ENCODE results near the gene PSORS1C2.

PSORS1C2 gene

DNA sequence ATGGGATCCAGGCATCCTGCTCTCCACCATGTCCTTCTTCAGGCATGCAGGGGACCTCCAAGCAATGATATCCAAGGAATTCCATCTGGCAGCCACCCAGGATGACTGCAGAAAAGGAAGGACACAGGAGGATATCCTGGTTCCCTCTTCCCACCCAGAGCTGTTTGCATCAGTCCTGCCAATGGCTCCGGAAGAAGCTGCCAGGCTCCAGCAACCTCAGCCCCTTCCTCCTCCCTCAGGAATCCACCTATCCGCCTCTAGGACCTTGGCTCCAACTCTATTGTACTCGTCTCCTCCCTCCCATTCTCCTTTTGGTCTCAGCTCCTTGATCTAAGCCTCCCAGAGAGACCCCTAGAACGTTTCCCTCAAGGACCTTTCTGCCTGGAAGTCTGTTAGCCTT lies 733 bp upstream of the PSORS1C2 start:
- H3K36me3 ChIP-seq (ENCODE audit: control insufficient read depth, insufficient read depth, low read length): no peaks in the 10 kb centered on the region
- H3K27ac ChIP-seq: no peak overlapping the region
- no peak overlapping the region for H3K4me2 ChIP-seq (ENCODE audit: low read length)
- H2AFZ ChIP-seq: peak overlapping the region; percentile 5
- H3K9me3 ChIP-seq (ENCODE audit: control insufficient read depth, low read length): no peaks in the 10 kb centered on the region
- H3K4me1 ChIP-seq: no peaks in the 10 kb centered on the region
- no peaks in the 10 kb centered on the region for H3K27me3 ChIP-seq (ENCODE audit: control insufficient read depth, insufficient read depth, low read length)
- no peaks in the 10 kb centered on the region for H3K79me2 ChIP-seq
- no peak overlapping the region for H3K4me3 ChIP-seq (ENCODE audit: low read depth, low read length)
- H3K9ac ChIP-seq: no peak overlapping the region
- TF ChIP-seq, protein P1, sequence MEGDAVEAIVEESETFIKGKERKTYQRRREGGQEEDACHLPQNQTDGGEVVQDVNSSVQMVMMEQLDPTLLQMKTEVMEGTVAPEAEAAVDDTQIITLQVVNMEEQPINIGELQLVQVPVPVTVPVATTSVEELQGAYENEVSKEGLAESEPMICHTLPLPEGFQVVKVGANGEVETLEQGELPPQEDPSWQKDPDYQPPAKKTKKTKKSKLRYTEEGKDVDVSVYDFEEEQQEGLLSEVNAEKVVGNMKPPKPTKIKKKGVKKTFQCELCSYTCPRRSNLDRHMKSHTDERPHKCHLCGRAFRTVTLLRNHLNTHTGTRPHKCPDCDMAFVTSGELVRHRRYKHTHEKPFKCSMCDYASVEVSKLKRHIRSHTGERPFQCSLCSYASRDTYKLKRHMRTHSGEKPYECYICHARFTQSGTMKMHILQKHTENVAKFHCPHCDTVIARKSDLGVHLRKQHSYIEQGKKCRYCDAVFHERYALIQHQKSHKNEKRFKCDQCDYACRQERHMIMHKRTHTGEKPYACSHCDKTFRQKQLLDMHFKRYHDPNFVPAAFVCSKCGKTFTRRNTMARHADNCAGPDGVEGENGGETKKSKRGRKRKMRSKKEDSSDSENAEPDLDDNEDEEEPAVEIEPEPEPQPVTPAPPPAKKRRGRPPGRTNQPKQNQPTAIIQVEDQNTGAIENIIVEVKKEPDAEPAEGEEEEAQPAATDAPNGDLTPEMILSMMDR (IDR thresholded peaks at IDR 0.05): no peak

DNA sequence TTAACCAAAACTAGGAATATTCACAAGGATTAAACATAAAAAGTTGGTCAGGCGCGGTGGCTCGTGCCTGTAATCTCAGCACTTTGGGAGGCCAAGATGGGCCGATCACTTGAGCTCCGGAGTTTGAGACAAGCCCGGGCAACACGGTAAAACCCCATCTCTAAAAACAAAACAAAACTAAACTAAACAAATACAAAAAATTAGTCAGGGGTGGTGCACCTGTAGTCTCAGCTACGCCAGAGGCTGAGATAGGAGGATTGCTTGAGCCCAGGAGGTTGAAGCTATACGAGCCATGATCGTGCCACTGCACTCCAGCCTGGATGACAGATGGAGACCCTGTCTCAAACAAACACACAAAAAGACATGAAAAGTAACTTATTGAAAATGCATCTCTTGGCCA lies 3.2 kb downstream of the PSORS1C2 start:
- H3K4me1 ChIP-seq: no peaks in the 10 kb centered on the region
- no peak overlapping the region for H3K9ac ChIP-seq
- TF ChIP-seq, protein P1 (IDR thresholded peaks at IDR 0.05): no peak
- H3K4me3 ChIP-seq (ENCODE audit: low read depth, low read length): no peak overlapping the region
- H3K79me2 ChIP-seq: no peaks in the 10 kb centered on the region
- H3K27me3 ChIP-seq (ENCODE audit: control insufficient read depth, insufficient read depth, low read length): no peaks in the 10 kb centered on the region
- no peak overlapping the region for H3K4me2 ChIP-seq (ENCODE audit: low read length)
- no peaks in the 10 kb centered on the region for H3K36me3 ChIP-seq (ENCODE audit: control insufficient read depth, insufficient read depth, low read length)
- no peaks in the 10 kb centered on the region for H3K9me3 ChIP-seq (ENCODE audit: control insufficient read depth, low read length)
- H3K27ac ChIP-seq: no peak overlapping the region
- no peak overlapping the region for H2AFZ ChIP-seq

DNA sequence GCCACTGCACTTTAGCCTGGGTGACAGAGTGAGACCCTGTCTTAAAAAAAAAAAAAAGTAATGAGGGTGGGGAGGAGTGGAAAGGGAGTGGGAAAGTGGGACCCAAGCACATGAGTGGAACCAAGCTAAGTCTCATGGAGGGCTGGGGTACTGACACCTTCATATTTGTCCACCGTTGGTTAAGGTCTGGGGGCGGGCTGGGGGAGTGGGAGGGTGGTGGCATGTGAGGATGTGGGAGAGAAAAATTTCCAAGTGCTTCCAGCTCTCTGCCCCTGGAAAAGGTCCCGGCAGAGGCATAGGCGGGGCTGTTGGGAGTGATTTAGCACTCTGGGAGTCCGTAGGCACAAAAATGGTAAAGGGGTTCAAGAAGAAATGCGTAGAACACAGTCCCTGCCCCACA lies 6.1 kb downstream of the PSORS1C2 start:
- H3K9me3 ChIP-seq (ENCODE audit: control insufficient read depth, low read length): no peaks in the 10 kb centered on the region
- H3K9ac ChIP-seq: no peak overlapping the region
- no peaks in the 10 kb centered on the region for H3K36me3 ChIP-seq (ENCODE audit: control insufficient read depth, insufficient read depth, low read length)
- TF ChIP-seq, protein P1 (IDR thresholded peaks at IDR 0.05): no peak
- H2AFZ ChIP-seq: no peak overlapping the region
- H3K4me1 ChIP-seq: peaks cover 6% of the 10 kb centered on the region
- H3K79me2 ChIP-seq: peaks cover 2% of the 10 kb centered on the region
- H3K4me2 ChIP-seq (ENCODE audit: low read length): no peak overlapping the region
- no peak overlapping the region for H3K27ac ChIP-seq
- H3K27me3 ChIP-seq (ENCODE audit: control insufficient read depth, insufficient read depth, low read length): no peaks in the 10 kb centered on the region
- no peak overlapping the region for H3K4me3 ChIP-seq (ENCODE audit: low read depth, low read length)

DNA sequence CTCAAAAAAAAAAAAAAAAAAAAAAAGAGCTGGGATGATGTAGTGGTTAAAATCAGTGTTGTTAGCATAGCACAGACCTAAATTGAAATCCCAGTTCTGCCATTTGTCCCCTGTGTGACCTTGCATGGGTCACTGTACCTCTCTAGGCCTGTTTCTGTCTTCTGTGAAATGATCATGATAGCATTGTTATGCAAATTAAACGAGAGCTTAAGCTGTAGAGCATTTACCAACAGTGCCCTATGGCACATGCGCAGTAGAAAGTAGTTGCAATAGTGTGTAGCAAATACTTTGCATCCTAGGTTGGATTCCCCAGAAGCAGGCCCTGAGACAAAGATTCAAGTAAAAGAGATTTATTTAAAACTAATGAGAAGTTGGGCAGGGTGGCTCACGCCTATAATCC lies 7.3 kb downstream of the PSORS1C2 start:
- Histone ChIP-seq H3K4me3 (ENCODE audit: low read depth, low read length) (no peak overlapping the region), H3K27me3 (ENCODE audit: control insufficient read depth, insufficient read depth, low read length) (no peaks in the 10 kb centered on the region), H3K36me3 (ENCODE audit: control insufficient read depth, insufficient read depth, low read length) (no peaks in the 10 kb centered on the region), H3K4me1 (peaks cover 7% of the 10 kb centered on the region), H3K4me2 (ENCODE audit: low read length) (no peak overlapping the region), H3K9ac (no peak overlapping the region), H3K27ac (no peak overlapping the region), H2AFZ (no peak overlapping the region), H3K79me2 (peaks cover 4% of the 10 kb centered on the region), H3K9me3 (ENCODE audit: control insufficient read depth, low read length) (no peaks in the 10 kb centered on the region)
- TF ChIP-seq, protein P1 (IDR thresholded peaks at IDR 0.05): no peak

DNA sequence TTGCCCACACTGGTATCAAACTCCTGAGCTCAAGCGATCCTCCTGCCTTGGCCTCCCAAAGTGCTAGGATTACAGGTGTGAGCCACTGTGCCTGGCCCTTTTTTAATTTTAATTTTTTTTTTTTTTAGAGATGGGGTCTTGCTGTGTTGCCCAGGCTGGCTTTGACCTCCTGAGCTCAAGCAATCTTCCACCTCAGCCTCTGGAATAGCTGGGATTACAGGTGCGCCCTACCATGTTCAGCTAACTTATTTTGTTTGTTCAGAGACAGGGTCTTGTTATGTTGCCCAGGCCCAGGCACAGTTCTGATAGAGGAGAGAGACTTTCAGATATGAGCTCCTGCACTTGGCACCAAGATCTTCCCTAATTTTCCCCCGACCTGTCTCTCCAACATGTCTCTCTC lies 8.1 kb downstream of the PSORS1C2 start:
- Histone ChIP-seq H3K4me2 (ENCODE audit: low read length) (no peak overlapping the region), H2AFZ (no peak overlapping the region), H3K79me2 (peaks cover 4% of the 10 kb centered on the region), H3K27me3 (ENCODE audit: control insufficient read depth, insufficient read depth, low read length) (no peaks in the 10 kb centered on the region), H3K4me3 (ENCODE audit: low read depth, low read length) (no peak overlapping the region), H3K9me3 (ENCODE audit: control insufficient read depth, low read length) (no peaks in the 10 kb centered on the region), H3K9ac (no peak overlapping the region), H3K36me3 (ENCODE audit: control insufficient read depth, insufficient read depth, low read length) (no peaks in the 10 kb centered on the region), H3K27ac (no peak overlapping the region), H3K4me1 (peaks cover 9% of the 10 kb centered on the region)
- TF ChIP-seq, protein P1 (IDR thresholded peaks at IDR 0.05): no peak

Measured in parathyroid adenoma (tissue), 2 donors.